GM23338 (cell line): ENCODE results near the gene CCBE1. TPM values are rescaled to one million over a fixed set of nuclear protein-coding genes. Genes with fewer than 3 reads are reported as not detected.

Experiments used
- ATAC-seq: fragments of 200-7000 bp; cut with Tn5 transposase; 3 replicates; pipeline ENCODE4 v1.9.1; 2020
- DNase-seq: peaks from one replicate; pipeline ENCODE4 v3.0.0-alpha.2; 2015; ENCODE audit warnings: low spot score
- H2AFZ ChIP-seq: fragments of 200-600 bp; sonication (generic); 2 replicates; pipeline ENCODE4 v1.8.0; 2016; ENCODE audit warnings: antibody characterized with exemption, mild to moderate bottlenecking, moderate library complexity
- H3F3A ChIP-seq: fragments of 200-600 bp; sonication (generic); replicated peaks from 2 replicates; pipeline ENCODE4 v1.8.0; 2017; ENCODE audit warnings: antibody characterized with exemption, mixed run types, low read depth
- H3K27ac ChIP-seq: fragments of 200-600 bp; sonication (generic); 2 replicates; pipeline ENCODE4 v1.6.1; 2016; ENCODE audit warnings: low read depth
- H3K27me3 ChIP-seq: fragments of 200-600 bp; sonication (generic); 2 replicates; pipeline ENCODE4 v1.8.0; 2016; ENCODE audit warnings: mild to moderate bottlenecking, mixed run types, moderate library complexity; ENCODE audit not compliant: insufficient read depth
- H3K36me3 ChIP-seq: fragments of 200-600 bp; sonication (generic); 2 replicates; pipeline ENCODE4 v1.8.0; 2016; ENCODE audit warnings: mild to moderate bottlenecking; ENCODE audit not compliant: insufficient read depth
- H3K4me1 ChIP-seq: fragments of 200-600 bp; sonication (generic); 2 replicates; pipeline ENCODE4 v1.8.0; 2016; ENCODE audit warnings: mild to moderate bottlenecking, moderate library complexity; ENCODE audit not compliant: insufficient read depth
- H3K4me2 ChIP-seq: fragments of 200-600 bp; sonication (generic); 2 replicates; pipeline ENCODE4 v1.7.1; 2017; ENCODE audit warnings: mixed run types
- H3K4me3 ChIP-seq: fragments of 200-600 bp; sonication (generic); 2 replicates; pipeline ENCODE4 v1.6.1; 2016; ENCODE audit warnings: mixed run types
- H3K79me2 ChIP-seq: fragments of 200-600 bp; sonication (generic); replicated peaks from 2 replicates; pipeline ENCODE4 v1.8.0; 2017; ENCODE audit warnings: mild to moderate bottlenecking; ENCODE audit not compliant: insufficient read depth
- H3K9me2 ChIP-seq: fragments of 200-600 bp; sonication (generic); 2 replicates; pipeline ENCODE4 v1.8.0; 2017; ENCODE audit not compliant: insufficient read depth
- H4K20me1 ChIP-seq: fragments of 200-600 bp; sonication (generic); replicated peaks from 2 replicates; pipeline ENCODE4 v1.8.0; 2017; ENCODE audit warnings: mild to moderate bottlenecking; ENCODE audit not compliant: insufficient read depth
- H3K27ac Mint-ChIP-seq: 2 replicates; pipeline ENCODE4 v1.8.0; 2020; ENCODE audit warnings: inconsistent platforms, mild to moderate bottlenecking, moderate library complexity, mixed read lengths
- H3K27me3 Mint-ChIP-seq: 3 replicates; pipeline ENCODE4 v1.8.0; 2022; ENCODE audit warnings: low read depth, mild to moderate bottlenecking, moderate library complexity, mixed read lengths, inconsistent platforms; ENCODE audit not compliant: insufficient read depth, poor library complexity
- H3K36me3 Mint-ChIP-seq: 3 replicates; pipeline ENCODE4 v1.8.0; 2021; ENCODE audit warnings: low read depth, mild to moderate bottlenecking, inconsistent platforms, moderate library complexity, mixed read lengths
- H3K4me1 Mint-ChIP-seq: 3 replicates; pipeline ENCODE4 v1.8.0; 2020; ENCODE audit warnings: mild to moderate bottlenecking, inconsistent platforms, mixed read lengths
- H3K4me3 Mint-ChIP-seq: 3 replicates; pipeline ENCODE4 v1.8.0; 2021; ENCODE audit warnings: moderate library complexity, mild to moderate bottlenecking, inconsistent platforms, mixed read lengths
- H3K9me3 Mint-ChIP-seq: 3 replicates; pipeline ENCODE4 v1.8.0; 2020; ENCODE audit warnings: moderate library complexity, mild to moderate bottlenecking, inconsistent platforms, mixed read lengths
- CREB1 ChIP-seq: fragments of 250-450 bp; sonication (Bioruptor Pico); IDR thresholded peaks from 2 replicates; pipeline ENCODE4 v1.5.0; 2020; ENCODE audit warnings: low read depth, mild to moderate bottlenecking, moderate library complexity
- EZH2 ChIP-seq: fragments of 200-600 bp; sonication (generic); IDR thresholded peaks from one replicate; pipeline ENCODE4 v1.8.0; 2017; ENCODE audit warnings: antibody characterized with exemption, mild to moderate bottlenecking, low read depth; ENCODE audit not compliant: unreplicated experiment
- EZH2phosphoT487 ChIP-seq: fragments of 200-600 bp; sonication (generic); IDR thresholded peaks from one replicate; pipeline ENCODE4 v1.8.1; 2018; ENCODE audit warnings: antibody characterized with exemption; ENCODE audit not compliant: unreplicated experiment
- JUNB ChIP-seq: IDR thresholded peaks from one replicate; pipeline ENCODE4 v1.6.1; 2016; ENCODE audit warnings: antibody characterized with exemption; ENCODE audit not compliant: unreplicated experiment
- NANOG ChIP-seq: IDR thresholded peaks from 2 replicates; pipeline ENCODE4 v1.6.1; 2016; ENCODE audit warnings: antibody characterized with exemption, borderline replicate concordance
- POLR2AphosphoS5 ChIP-seq: IDR thresholded peaks from 2 replicates; pipeline ENCODE4 v1.6.1; 2016; ENCODE audit warnings: antibody characterized with exemption, low read depth
- STAT1 ChIP-seq: IDR thresholded peaks from one replicate; pipeline ENCODE4 v1.6.1; 2016; ENCODE audit warnings: antibody characterized with exemption; ENCODE audit not compliant: unreplicated experiment
- ZNF114 ChIP-seq: fragments of 250-450 bp; sonication (Bioruptor Pico); IDR thresholded peaks from 2 replicates; pipeline ENCODE4 v1.5.0; 2020; ENCODE audit warnings: mild to moderate bottlenecking, moderate library complexity
- ZNF331 ChIP-seq: fragments of 250-450 bp; sonication (Bioruptor Pico); IDR thresholded peaks from 2 replicates; pipeline ENCODE4 v1.5.0; 2020; ENCODE audit warnings: low read depth, mild to moderate bottlenecking, moderate library complexity
- polyA plus RNA-seq: library from polyadenylated mRNA; unstranded; fragments of >200 nt; fragmentation: Nextera tagmentation; extraction: Ambion mirVana; gene quantifications from 2 replicates; pipeline ENCODE4 v1.2.1, GENCODE V29; 2016
- total RNA-seq: library from RNA; depleted of rRNA; stranded (reverse); fragments of >200 nt; shearing (Covaris generic); gene quantifications from 2 replicates; pipeline ENCODE4 v1.2.3, GENCODE V29; 2014
- TF ChIP-seq, protein P1 (sequence below): IDR thresholded peaks from one replicate; pipeline ENCODE4 v1.6.1; 2018; ENCODE audit warnings: antibody characterized with exemption; ENCODE audit not compliant: unreplicated experiment
- TF ChIP-seq, protein P2 (sequence below): fragments of 250-450 bp; sonication (Bioruptor Pico); IDR thresholded peaks from 2 replicates; pipeline ENCODE4 v1.5.0; 2020; ENCODE audit warnings: mild to moderate bottlenecking, moderate library complexity
- TF ChIP-seq, protein P3 (sequence below): IDR thresholded peaks from 2 replicates; pipeline ENCODE4 v1.6.1; 2016; ENCODE audit warnings: antibody characterized with exemption
- TF ChIP-seq, protein P4 (sequence below), 2 experiments: fragments of 200-600 bp in 1 of 2; sonication (generic) in 1 of 2; conservative IDR thresholded peaks; 2 replicates each; pipeline versions ENCODE4 v1.5.1 to v1.6.1; 2016 to 2017; ENCODE audit warnings: antibody characterized with exemption in 2 of 2, low read depth in 2 of 2, mild to moderate bottlenecking in 2 of 2, moderate library complexity in 1 of 2

The CCBE1 gene
- total and polyA plus RNA-seq, 2 experiments from 2014 or later = 2.1 to 2.6 TPM

DNA sequence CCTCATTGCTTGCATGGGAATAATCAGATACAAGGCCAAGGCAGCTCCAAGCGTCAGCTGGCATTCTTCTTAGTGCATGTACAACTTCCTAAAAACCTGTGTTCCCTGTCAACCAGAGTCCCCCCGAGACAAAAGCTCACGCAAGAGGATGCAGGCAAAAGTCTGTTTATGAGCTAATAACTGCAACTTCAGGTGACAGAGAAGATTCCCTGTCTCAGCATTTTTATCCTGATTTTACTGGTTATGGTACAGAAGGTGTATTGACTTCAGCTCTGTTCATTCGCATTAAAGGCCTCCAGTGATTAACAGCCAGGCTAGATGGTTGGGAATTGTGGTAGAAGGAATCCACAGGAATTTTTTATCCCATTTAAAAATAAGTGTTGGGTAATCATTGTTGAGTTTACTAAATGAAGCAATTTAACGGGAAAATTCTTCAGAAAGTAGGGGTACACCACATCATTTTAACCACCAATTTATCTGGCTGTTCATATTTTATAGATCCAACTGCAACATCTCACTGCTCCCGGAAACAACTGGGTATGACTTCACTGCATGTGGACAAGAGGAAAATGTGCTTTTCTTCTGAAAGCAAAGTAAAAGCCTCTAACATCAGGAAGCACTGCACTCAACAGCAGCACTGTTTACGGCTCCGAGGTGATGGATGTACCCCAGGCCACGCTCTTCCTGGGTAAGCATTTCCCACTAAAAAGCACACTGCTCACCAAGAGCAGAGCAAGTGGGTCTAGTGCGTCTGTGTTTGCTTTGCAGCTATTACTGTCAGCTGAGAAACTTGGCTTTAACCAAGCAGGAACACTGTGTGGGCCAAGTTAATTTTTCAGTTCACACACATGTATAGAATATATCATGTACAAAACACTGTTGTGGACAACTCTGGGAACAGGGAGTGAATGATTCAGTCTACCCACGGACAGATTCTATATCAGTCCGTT, 31.9 kb downstream of the CCBE1 start:
- no peaks in the 10 kb centered on the region for H3K9me3 Mint-ChIP-seq
- no peaks in the 10 kb centered on the region for H3K36me3 ChIP-seq
- no peak overlapping the region for H2AFZ ChIP-seq
- TF ChIP-seq, protein P1, sequence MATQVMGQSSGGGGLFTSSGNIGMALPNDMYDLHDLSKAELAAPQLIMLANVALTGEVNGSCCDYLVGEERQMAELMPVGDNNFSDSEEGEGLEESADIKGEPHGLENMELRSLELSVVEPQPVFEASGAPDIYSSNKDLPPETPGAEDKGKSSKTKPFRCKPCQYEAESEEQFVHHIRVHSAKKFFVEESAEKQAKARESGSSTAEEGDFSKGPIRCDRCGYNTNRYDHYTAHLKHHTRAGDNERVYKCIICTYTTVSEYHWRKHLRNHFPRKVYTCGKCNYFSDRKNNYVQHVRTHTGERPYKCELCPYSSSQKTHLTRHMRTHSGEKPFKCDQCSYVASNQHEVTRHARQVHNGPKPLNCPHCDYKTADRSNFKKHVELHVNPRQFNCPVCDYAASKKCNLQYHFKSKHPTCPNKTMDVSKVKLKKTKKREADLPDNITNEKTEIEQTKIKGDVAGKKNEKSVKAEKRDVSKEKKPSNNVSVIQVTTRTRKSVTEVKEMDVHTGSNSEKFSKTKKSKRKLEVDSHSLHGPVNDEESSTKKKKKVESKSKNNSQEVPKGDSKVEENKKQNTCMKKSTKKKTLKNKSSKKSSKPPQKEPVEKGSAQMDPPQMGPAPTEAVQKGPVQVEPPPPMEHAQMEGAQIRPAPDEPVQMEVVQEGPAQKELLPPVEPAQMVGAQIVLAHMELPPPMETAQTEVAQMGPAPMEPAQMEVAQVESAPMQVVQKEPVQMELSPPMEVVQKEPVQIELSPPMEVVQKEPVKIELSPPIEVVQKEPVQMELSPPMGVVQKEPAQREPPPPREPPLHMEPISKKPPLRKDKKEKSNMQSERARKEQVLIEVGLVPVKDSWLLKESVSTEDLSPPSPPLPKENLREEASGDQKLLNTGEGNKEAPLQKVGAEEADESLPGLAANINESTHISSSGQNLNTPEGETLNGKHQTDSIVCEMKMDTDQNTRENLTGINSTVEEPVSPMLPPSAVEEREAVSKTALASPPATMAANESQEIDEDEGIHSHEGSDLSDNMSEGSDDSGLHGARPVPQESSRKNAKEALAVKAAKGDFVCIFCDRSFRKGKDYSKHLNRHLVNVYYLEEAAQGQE = no peak
- no peak for TF ChIP-seq ZNF331
- no peak for TF ChIP-seq NANOG
- TF ChIP-seq, protein P2, sequence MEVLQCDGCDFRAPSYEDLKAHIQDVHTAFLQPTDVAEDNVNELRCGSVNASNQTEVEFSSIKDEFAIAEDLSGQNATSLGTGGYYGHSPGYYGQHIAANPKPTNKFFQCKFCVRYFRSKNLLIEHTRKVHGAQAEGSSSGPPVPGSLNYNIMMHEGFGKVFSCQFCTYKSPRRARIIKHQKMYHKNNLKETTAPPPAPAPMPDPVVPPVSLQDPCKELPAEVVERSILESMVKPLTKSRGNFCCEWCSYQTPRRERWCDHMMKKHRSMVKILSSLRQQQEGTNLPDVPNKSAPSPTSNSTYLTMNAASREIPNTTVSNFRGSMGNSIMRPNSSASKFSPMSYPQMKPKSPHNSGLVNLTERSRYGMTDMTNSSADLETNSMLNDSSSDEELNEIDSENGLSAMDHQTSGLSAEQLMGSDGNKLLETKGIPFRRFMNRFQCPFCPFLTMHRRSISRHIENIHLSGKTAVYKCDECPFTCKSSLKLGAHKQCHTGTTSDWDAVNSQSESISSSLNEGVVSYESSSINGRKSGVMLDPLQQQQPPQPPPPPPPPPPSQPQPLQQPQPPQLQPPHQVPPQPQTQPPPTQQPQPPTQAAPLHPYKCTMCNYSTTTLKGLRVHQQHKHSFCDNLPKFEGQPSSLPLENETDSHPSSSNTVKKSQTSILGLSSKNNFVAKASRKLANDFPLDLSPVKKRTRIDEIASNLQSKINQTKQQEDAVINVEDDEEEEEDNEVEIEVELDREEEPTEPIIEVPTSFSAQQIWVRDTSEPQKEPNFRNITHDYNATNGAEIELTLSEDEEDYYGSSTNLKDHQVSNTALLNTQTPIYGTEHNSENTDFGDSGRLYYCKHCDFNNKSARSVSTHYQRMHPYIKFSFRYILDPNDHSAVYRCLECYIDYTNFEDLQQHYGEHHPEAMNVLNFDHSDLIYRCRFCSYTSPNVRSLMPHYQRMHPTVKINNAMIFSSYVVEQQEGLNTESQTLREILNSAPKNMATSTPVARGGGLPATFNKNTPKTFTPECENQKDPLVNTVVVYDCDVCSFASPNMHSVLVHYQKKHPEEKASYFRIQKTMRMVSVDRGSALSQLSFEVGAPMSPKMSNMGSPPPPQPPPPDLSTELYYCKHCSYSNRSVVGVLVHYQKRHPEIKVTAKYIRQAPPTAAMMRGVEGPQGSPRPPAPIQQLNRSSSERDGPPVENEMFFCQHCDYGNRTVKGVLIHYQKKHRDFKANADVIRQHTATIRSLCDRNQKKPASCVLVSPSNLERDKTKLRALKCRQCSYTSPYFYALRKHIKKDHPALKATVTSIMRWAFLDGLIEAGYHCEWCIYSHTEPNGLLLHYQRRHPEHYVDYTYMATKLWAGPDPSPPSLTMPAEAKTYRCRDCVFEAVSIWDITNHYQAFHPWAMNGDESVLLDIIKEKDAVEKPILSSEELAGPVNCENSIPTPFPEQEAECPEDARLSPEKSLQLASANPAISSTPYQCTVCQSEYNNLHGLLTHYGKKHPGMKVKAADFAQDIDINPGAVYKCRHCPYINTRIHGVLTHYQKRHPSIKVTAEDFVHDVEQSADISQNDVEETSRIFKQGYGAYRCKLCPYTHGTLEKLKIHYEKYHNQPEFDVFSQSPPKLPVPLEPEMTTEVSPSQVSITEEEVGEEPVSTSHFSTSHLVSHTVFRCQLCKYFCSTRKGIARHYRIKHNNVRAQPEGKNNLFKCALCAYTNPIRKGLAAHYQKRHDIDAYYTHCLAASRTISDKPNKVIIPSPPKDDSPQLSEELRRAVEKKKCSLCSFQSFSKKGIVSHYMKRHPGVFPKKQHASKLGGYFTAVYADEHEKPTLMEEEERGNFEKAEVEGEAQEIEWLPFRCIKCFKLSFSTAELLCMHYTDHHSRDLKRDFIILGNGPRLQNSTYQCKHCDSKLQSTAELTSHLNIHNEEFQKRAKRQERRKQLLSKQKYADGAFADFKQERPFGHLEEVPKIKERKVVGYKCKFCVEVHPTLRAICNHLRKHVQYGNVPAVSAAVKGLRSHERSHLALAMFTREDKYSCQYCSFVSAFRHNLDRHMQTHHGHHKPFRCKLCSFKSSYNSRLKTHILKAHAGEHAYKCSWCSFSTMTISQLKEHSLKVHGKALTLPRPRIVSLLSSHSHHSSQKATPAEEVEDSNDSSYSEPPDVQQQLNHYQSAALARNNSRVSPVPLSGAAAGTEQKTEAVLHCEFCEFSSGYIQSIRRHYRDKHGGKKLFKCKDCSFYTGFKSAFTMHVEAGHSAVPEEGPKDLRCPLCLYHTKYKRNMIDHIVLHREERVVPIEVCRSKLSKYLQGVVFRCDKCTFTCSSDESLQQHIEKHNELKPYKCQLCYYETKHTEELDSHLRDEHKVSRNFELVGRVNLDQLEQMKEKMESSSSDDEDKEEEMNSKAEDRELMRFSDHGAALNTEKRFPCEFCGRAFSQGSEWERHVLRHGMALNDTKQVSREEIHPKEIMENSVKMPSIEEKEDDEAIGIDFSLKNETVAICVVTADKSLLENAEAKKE (CRISPR knock-in tag) = no peak
- TF ChIP-seq ZNF114 (CRISPR knock-in tag) = no peak
- no peak for TF ChIP-seq JUNB
- TF ChIP-seq EZH2 = no peak
- TF ChIP-seq CREB1 (CRISPR knock-in tag) = no peak
- no peak for TF ChIP-seq EZH2phosphoT487
- TF ChIP-seq, protein P3, sequence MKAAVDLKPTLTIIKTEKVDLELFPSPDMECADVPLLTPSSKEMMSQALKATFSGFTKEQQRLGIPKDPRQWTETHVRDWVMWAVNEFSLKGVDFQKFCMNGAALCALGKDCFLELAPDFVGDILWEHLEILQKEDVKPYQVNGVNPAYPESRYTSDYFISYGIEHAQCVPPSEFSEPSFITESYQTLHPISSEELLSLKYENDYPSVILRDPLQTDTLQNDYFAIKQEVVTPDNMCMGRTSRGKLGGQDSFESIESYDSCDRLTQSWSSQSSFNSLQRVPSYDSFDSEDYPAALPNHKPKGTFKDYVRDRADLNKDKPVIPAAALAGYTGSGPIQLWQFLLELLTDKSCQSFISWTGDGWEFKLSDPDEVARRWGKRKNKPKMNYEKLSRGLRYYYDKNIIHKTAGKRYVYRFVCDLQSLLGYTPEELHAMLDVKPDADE = no peak
- TF ChIP-seq POLR2AphosphoS5 = no peak
- TF ChIP-seq STAT1 = no peak
- TF ChIP-seq, protein P4, sequence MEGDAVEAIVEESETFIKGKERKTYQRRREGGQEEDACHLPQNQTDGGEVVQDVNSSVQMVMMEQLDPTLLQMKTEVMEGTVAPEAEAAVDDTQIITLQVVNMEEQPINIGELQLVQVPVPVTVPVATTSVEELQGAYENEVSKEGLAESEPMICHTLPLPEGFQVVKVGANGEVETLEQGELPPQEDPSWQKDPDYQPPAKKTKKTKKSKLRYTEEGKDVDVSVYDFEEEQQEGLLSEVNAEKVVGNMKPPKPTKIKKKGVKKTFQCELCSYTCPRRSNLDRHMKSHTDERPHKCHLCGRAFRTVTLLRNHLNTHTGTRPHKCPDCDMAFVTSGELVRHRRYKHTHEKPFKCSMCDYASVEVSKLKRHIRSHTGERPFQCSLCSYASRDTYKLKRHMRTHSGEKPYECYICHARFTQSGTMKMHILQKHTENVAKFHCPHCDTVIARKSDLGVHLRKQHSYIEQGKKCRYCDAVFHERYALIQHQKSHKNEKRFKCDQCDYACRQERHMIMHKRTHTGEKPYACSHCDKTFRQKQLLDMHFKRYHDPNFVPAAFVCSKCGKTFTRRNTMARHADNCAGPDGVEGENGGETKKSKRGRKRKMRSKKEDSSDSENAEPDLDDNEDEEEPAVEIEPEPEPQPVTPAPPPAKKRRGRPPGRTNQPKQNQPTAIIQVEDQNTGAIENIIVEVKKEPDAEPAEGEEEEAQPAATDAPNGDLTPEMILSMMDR (conservative IDR thresholded peaks at IDR 0.05; ENCODE audit: low read depth in 2 of 2) = no peak
- no peaks in the 10 kb centered on the region for H3F3A ChIP-seq
- no peaks in the 10 kb centered on the region for H3K79me2 ChIP-seq
- no peak overlapping the region for H3K27ac ChIP-seq
- no peak overlapping the region for H3K4me3 Mint-ChIP-seq
- DNase-seq (no peak), ATAC-seq (no peak)
- no peaks in the 10 kb centered on the region for H3K9me2 ChIP-seq
- H3K27me3 ChIP-seq = no peaks in the 10 kb centered on the region
- no peak overlapping the region for H3K4me3 ChIP-seq
- no peaks in the 10 kb centered on the region for H3K4me1 ChIP-seq
- H3K27me3 Mint-ChIP-seq = peaks cover 3% of the 10 kb centered on the region
- no peak overlapping the region for H3K27ac Mint-ChIP-seq
- H3K36me3 Mint-ChIP-seq = no peaks in the 10 kb centered on the region
- 0 out of 3 replicates have a peak, but pooled peaks cover 2% of the 10 kb centered on the region for H3K4me1 Mint-ChIP-seq
- H3K4me2 ChIP-seq = no peak overlapping the region
- no peaks in the 10 kb centered on the region for H4K20me1 ChIP-seq
